Suppressor macrophage treated with lipopolysaccharide for 4 hours (primary cell): ENCODE data around the gene TMEM175.

Source experiments
- DNase-seq: peaks from one replicate; pipeline ENCODE4 v3.0.0-alpha.2; 2020

The TMEM175 gene

GRCh38 chr4:931960-932712 is at the start of gene TMEM175, which contains the start of gene GAK:
TSS of gene TMEM175 (plus strand) at chr4:932460. CDS start at chr4:947740, 15,280 bp downstream.
TSS of gene GAK (minus strand) at chr4:932316. CDS start at chr4:932187, 129 bp downstream.
- peak; percentile 99 for DNase-seq

GRCh38 chr4:882646-883045 is 49.6 kb upstream of the TMEM175 start:
- DNase-seq = no peak

- DNase-seq = no peak
Observed at GRCh38 chr4:883377-884095, 48.7 kb upstream of the TMEM175 start.

- no peak for DNase-seq
Observed at GRCh38 chr4:884259-884658, 48.0 kb upstream of the TMEM175 start.

GRCh38 chr4:884896-885295 is 47.4 kb upstream of the TMEM175 start:
- no peak for DNase-seq

GRCh38 chr4:885353-885752 is 46.9 kb upstream of the TMEM175 start:
- DNase-seq = no peak

GRCh38 chr4:886244-886643 is 46.0 kb upstream of the TMEM175 start:
- DNase-seq = no peak

GRCh38 chr4:887034-887763 is 45.1 kb upstream of the TMEM175 start:
- DNase-seq = no peak

GRCh38 chr4:888029-888428 is 44.2 kb upstream of the TMEM175 start:
- DNase-seq = no peak

- no peak for DNase-seq
Observed at GRCh38 chr4:889516-889915, 42.7 kb upstream of the TMEM175 start.

- DNase-seq = no peak
Observed at GRCh38 chr4:890036-890695, 42.1 kb upstream of the TMEM175 start.

- DNase-seq = no peak
Observed at GRCh38 chr4:891747-892146, 40.5 kb upstream of the TMEM175 start.

GRCh38 chr4:892780-893179 is 39.5 kb upstream of the TMEM175 start:
- no peak for DNase-seq

- no peak for DNase-seq
Observed at GRCh38 chr4:893276-893994, 38.8 kb upstream of the TMEM175 start.

GRCh38 chr4:893995-894705 is 38.1 kb upstream of the TMEM175 start:
- no peak for DNase-seq

- no peak for DNase-seq
Observed at GRCh38 chr4:895596-895995, 36.7 kb upstream of the TMEM175 start.

- no peak for DNase-seq
Observed at GRCh38 chr4:896216-896615, 36.0 kb upstream of the TMEM175 start.

- DNase-seq = no peak
Observed at GRCh38 chr4:896630-897029, 35.6 kb upstream of the TMEM175 start.

GRCh38 chr4:898123-898522 is 34.1 kb upstream of the TMEM175 start:
- DNase-seq = no peak

- no peak for DNase-seq
Observed at GRCh38 chr4:898869-899555, 33.2 kb upstream of the TMEM175 start.

- no peak for DNase-seq
Observed at GRCh38 chr4:899556-899906, 32.7 kb upstream of the TMEM175 start.
